Endodermal cell (in vitro differentiated cells): ENCODE data around the gene SLCO2A1. TPM values are rescaled to one million over a fixed set of nuclear protein-coding genes. Genes with fewer than 3 reads are reported as not detected.

Experiments
- DNase-seq: peaks from one replicate; pipeline ENCODE4 v3.0.0-alpha.2; 2017
- H3K27ac ChIP-seq: 2 replicates; pipeline ENCODE4 v1.5.1; 2013; ENCODE audit warnings: mild to moderate bottlenecking, low read depth, low read length, moderate library complexity
- H3K27me3 ChIP-seq: 2 replicates; pipeline ENCODE4 v1.6.1; 2013; ENCODE audit warnings: mild to moderate bottlenecking, low read length, moderate library complexity; ENCODE audit not compliant: insufficient read depth, control insufficient read depth, poor library complexity, severe bottlenecking
- H3K36me3 ChIP-seq: 2 replicates; pipeline ENCODE4 v1.7.0; 2013; ENCODE audit warnings: mild to moderate bottlenecking, low read length, moderate library complexity; ENCODE audit not compliant: control insufficient read depth, insufficient read depth
- H3K4me1 ChIP-seq: one replicate; pipeline ENCODE4 v1.7.0; 2013; ENCODE audit warnings: low read length; ENCODE audit not compliant: control insufficient read depth, insufficient read depth
- H3K4me3 ChIP-seq: 2 replicates; pipeline ENCODE4 v1.5.1; 2013; ENCODE audit warnings: mild to moderate bottlenecking, low read length, moderate library complexity
- H3K9ac ChIP-seq: 2 replicates; pipeline ENCODE4 v1.6.1; 2013; ENCODE audit warnings: mild to moderate bottlenecking, low read length, moderate library complexity; ENCODE audit not compliant: poor library complexity, severe bottlenecking; ENCODE audit errors: extremely low read depth
- H3K9me3 ChIP-seq: 2 replicates; pipeline ENCODE4 v1.6.1; 2013; ENCODE audit warnings: mild to moderate bottlenecking, low read length, moderate library complexity; ENCODE audit not compliant: control insufficient read depth
- H3K27ac Mint-ChIP-seq: 2 replicates; pipeline ENCODE4 v1.8.0; 2020; ENCODE audit warnings: mixed read lengths
- H3K27me3 Mint-ChIP-seq: 2 replicates; pipeline ENCODE4 v1.8.0; 2021; ENCODE audit warnings: mild to moderate bottlenecking, mixed read lengths; ENCODE audit not compliant: insufficient read depth
- H3K36me3 Mint-ChIP-seq: 2 replicates; pipeline ENCODE4 v1.8.0; 2020; ENCODE audit warnings: low read depth, mixed read lengths
- H3K4me1 Mint-ChIP-seq: 2 replicates; pipeline ENCODE4 v1.8.0; 2020; ENCODE audit warnings: mixed read lengths
- H3K4me3 Mint-ChIP-seq: 2 replicates; pipeline ENCODE4 v1.8.0; 2020; ENCODE audit warnings: mild to moderate bottlenecking, moderate library complexity, mixed read lengths
- H3K9me3 Mint-ChIP-seq: 2 replicates; pipeline ENCODE4 v1.8.0; 2020; ENCODE audit warnings: mild to moderate bottlenecking, mixed read lengths
- CTCF ChIP-seq: fragments of 200-600 bp; sonication (generic); conservative IDR thresholded peaks from 2 replicates; pipeline ENCODE4 v1.5.0; 2021; ENCODE audit warnings: antibody characterized with exemption, mild to moderate bottlenecking
- WGBS, 2 experiments: methylation state at CpG; one replicate each; pipeline versions ENCODE4 v1.1.5 to v1.1.7; 2013; ENCODE audit warnings: missing lambda C conversion rate in 2 of 2, mixed read lengths in 1 of 2; ENCODE audit not compliant: insufficient coverage in 1 of 2, insufficient read length in 1 of 2; 5-methylcytosine and 5-hydroxymethylcytosine counted together
- total RNA-seq, 2 donors: library from RNA; stranded (reverse); fragmentation: NEBNext Ultra II Directional in 1 of 2; extraction: Animal tissue kit (Norgen Biotek cat#: 25700) in 1 of 2; gene quantifications; 2 replicates in 1 of 2; 3 replicates in 1 of 2; pipeline ENCODE4 v1.2.1, GENCODE V29; 2021

Gene SLCO2A1
- total RNA-seq, 2 donors from 2014 or later = 126 to 134 TPM

GRCh38 chr3:134052370-134052769, 22.6 kb upstream of the SLCO2A1 start:
- TF ChIP-seq CTCF = no peak
- Histone ChIP-seq H3K27me3 (no peaks in the 10 kb centered on the region), H3K4me1 (no peaks in the 10 kb centered on the region), H3K4me3 (no peak overlapping the region), H3K9me3 (no peaks in the 10 kb centered on the region), H3K9ac (no peak overlapping the region), H3K27ac (no peak overlapping the region), H3K36me3 (no peaks in the 10 kb centered on the region)
- WGBS, 2 experiments = 80 to 91% methylated on average over 2 to 4 of the region's 4 CpGs
- Mint-ChIP-seq H3K4me1 (peaks cover 10% of the 10 kb centered on the region), H3K27ac (no peak overlapping the region), H3K4me3 (no peak overlapping the region), H3K9me3 (peaks cover 3% of the 10 kb centered on the region), H3K36me3 (no peaks in the 10 kb centered on the region), H3K27me3 (peaks cover 4% of the 10 kb centered on the region)
- peak; percentile 5 for DNase-seq

- H3K9ac ChIP-seq = no peak overlapping the region
- TF ChIP-seq CTCF = no peak
- WGBS, 2 experiments = 81 to 88% methylated on average over 1 of the region's 1 CpG
- H3K9me3 Mint-ChIP-seq = peaks cover 24% of the 10 kb centered on the region
- H3K9me3 ChIP-seq = peaks cover 8% of the 10 kb centered on the region
- no peaks in the 10 kb centered on the region for H3K36me3 ChIP-seq
- H3K36me3 Mint-ChIP-seq = no peaks in the 10 kb centered on the region
- H3K27me3 Mint-ChIP-seq = peaks cover 13% of the 10 kb centered on the region
- no peak for DNase-seq
- H3K4me1 ChIP-seq = no peaks in the 10 kb centered on the region
- H3K4me3 ChIP-seq = no peak overlapping the region
- no peak overlapping the region for H3K4me3 Mint-ChIP-seq
- H3K27me3 ChIP-seq = no peaks in the 10 kb centered on the region
- H3K27ac Mint-ChIP-seq = no peak overlapping the region
- H3K27ac ChIP-seq = no peak overlapping the region
- H3K4me1 Mint-ChIP-seq = no peaks in the 10 kb centered on the region
Observed at GRCh38 chr3:134049676-134050075, 20.0 kb upstream of the SLCO2A1 start.

- Histone ChIP-seq H3K27me3 (no peaks in the 10 kb centered on the region), H3K36me3 (no peaks in the 10 kb centered on the region), H3K4me1 (no peaks in the 10 kb centered on the region), H3K27ac (no peak overlapping the region), H3K9me3 (peaks cover 21% of the 10 kb centered on the region), H3K4me3 (no peak overlapping the region), H3K9ac (no peak overlapping the region)
- no peaks in the 10 kb centered on the region for H3K4me1 Mint-ChIP-seq
- H3K27me3 Mint-ChIP-seq = peaks cover 13% of the 10 kb centered on the region
- no peak for DNase-seq
- no peak overlapping the region for H3K27ac Mint-ChIP-seq
- WGBS, 2 experiments = 87 to 100% methylated on average over 2 to 9 of the region's 9 CpGs
- H3K4me3 Mint-ChIP-seq = no peak overlapping the region
- TF ChIP-seq CTCF = no peak
- H3K9me3 Mint-ChIP-seq = peaks cover 34% of the 10 kb centered on the region
- H3K36me3 Mint-ChIP-seq = no peaks in the 10 kb centered on the region
Observed at GRCh38 chr3:134048278-134048996, 18.7 kb upstream of the SLCO2A1 start.
